Measurements from ENCODE around the gene MIOS.

Gene MIOS

DNA sequence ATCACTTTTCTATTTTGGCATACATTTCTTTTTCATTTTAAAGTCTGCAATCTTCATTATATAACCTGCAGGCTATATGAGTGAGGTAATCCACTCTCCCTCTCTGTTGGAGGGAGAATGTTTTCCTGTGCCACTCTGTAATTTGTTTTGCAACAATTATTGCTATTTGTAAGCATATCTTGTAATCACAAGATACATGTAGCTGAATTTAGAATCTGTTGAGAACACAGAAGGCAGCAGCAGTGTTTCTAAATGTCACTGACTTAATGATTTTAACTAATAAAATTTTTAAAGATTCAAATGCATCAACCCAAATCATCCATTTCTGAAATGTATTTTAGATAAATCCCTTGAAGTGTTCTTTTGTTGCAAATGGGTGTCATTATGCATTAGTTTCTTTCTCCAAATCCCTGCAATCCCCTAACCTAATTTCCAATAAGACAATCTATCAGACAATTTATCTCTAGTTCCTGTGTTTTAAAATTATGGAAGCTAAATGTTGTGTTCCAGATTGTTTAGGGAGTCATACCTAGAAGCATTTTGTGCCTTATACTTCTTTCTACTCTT lies 54.0 kb downstream of the MIOS start:
- Histone ChIP-seq H4K20me1 (ENCODE audit: insufficient read depth, low read length) (no peaks in the 10 kb centered on the region), H3K4me2 (ENCODE audit: low read length) (no peak overlapping the region), H3K27ac (ENCODE audit: low read depth, low read length, poor library complexity, severe bottlenecking) (no peak overlapping the region), H3K27me3 (ENCODE audit: insufficient read depth, low read length) (no peaks in the 10 kb centered on the region), H3K9ac (ENCODE audit: low read length) (no peak overlapping the region), H3K79me2 (ENCODE audit: insufficient read depth, low read length) (no peaks in the 10 kb centered on the region), H3K9me2 (ENCODE audit: low read depth, low read length) (no peaks in the 10 kb centered on the region), H3K4me1 (ENCODE audit: insufficient read depth, low read length, severe bottlenecking) (no peaks in the 10 kb centered on the region), H3K9me3 (ENCODE audit: low read length) (no peaks in the 10 kb centered on the region), H3K36me3 (ENCODE audit: insufficient read depth, low read length) (no peaks in the 10 kb centered on the region), H2AFZ (ENCODE audit: low read length) (no peak overlapping the region), H3K4me3 (ENCODE audit: low read depth, low read length, poor library complexity, severe bottlenecking) (no peak overlapping the region), H3F3A (ENCODE audit: insufficient read depth, low read length) (no peaks in the 10 kb centered on the region)
- no peak for TF ChIP-seq EZH2 (IDR thresholded peaks at IDR 0.05; ENCODE audit: borderline replicate concordance, low read length)
- TF ChIP-seq, protein P1, sequence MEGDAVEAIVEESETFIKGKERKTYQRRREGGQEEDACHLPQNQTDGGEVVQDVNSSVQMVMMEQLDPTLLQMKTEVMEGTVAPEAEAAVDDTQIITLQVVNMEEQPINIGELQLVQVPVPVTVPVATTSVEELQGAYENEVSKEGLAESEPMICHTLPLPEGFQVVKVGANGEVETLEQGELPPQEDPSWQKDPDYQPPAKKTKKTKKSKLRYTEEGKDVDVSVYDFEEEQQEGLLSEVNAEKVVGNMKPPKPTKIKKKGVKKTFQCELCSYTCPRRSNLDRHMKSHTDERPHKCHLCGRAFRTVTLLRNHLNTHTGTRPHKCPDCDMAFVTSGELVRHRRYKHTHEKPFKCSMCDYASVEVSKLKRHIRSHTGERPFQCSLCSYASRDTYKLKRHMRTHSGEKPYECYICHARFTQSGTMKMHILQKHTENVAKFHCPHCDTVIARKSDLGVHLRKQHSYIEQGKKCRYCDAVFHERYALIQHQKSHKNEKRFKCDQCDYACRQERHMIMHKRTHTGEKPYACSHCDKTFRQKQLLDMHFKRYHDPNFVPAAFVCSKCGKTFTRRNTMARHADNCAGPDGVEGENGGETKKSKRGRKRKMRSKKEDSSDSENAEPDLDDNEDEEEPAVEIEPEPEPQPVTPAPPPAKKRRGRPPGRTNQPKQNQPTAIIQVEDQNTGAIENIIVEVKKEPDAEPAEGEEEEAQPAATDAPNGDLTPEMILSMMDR (IDR thresholded peaks at IDR 0.05; ENCODE audit: low read length) = no peak

DNA sequence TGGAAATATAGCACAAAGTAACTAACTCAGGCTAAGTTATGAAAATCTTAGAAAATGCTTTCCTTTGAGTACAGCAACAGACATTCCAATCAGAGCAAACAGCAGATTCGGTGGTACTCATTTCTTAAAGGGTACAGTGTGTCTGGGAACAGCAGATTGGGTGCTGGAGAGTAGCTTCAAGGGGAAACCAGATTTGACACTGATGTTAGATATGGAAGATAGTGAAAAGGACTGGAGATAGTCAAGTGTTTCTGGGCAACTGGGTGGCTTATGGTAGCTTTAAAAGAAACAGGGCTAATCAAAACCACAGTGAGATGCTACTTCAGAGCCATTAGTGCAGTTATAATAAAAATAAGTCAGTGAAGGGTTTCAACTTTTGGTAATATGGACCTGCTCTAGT lies 61.8 kb downstream of the MIOS start:
- Histone ChIP-seq H3K4me3 (ENCODE audit: low read depth, low read length, poor library complexity, severe bottlenecking) (no peak overlapping the region), H4K20me1 (ENCODE audit: insufficient read depth, low read length) (no peaks in the 10 kb centered on the region), H3K79me2 (ENCODE audit: insufficient read depth, low read length) (no peaks in the 10 kb centered on the region), H3K27me3 (ENCODE audit: insufficient read depth, low read length) (no peaks in the 10 kb centered on the region), H3K36me3 (ENCODE audit: insufficient read depth, low read length) (no peaks in the 10 kb centered on the region), H3K4me2 (ENCODE audit: low read length) (no peak overlapping the region), H3F3A (ENCODE audit: insufficient read depth, low read length) (no peaks in the 10 kb centered on the region), H3K9me3 (ENCODE audit: low read length) (peaks cover 5% of the 10 kb centered on the region), H3K4me1 (ENCODE audit: insufficient read depth, low read length, severe bottlenecking) (no peaks in the 10 kb centered on the region), H3K9me2 (ENCODE audit: low read depth, low read length) (no peaks in the 10 kb centered on the region), H3K9ac (ENCODE audit: low read length) (no peak overlapping the region), H2AFZ (ENCODE audit: low read length) (no peak overlapping the region), H3K27ac (ENCODE audit: low read depth, low read length, poor library complexity, severe bottlenecking) (no peak overlapping the region)
- no peak for TF ChIP-seq EZH2 (IDR thresholded peaks at IDR 0.05; ENCODE audit: borderline replicate concordance, low read length)
- TF ChIP-seq, protein P1 (IDR thresholded peaks at IDR 0.05; ENCODE audit: low read length) = no peak

DNA sequence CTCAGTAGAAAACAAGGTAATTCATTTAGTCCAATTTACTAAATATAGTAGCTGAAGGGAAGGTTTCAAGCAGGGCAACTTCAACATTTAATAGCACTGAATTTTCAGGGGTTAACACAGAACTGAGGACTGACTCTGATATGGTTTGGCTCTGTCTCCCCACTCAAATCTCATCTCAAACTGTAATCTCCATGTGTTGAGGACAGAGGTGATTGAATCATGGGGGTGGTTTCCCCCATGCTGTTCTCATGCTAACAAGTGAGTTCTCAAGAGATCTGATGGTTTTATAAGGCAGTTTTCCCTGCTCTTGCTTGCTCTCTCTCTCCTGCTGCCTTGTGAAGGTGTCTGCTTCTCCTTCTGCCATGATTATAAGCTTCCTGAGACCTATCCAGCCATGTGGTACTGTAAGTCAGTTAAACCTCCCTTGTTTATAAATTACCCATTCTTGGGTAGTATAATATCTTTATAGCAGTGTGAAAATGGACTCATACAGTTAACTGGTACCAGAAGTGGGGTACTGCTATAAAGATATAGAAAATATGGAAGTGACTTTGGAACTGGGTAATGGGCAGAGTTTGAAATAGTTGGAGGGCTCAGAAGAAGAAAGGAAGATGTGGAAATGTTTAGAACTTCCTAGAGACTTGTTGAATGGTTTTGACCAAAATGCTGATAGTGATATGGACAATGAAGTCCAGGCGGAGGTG lies 64.1 kb downstream of the MIOS start:
- Histone ChIP-seq H2AFZ (ENCODE audit: low read length) (no peak overlapping the region), H3K79me2 (ENCODE audit: insufficient read depth, low read length) (no peaks in the 10 kb centered on the region), H4K20me1 (ENCODE audit: insufficient read depth, low read length) (no peaks in the 10 kb centered on the region), H3K4me2 (ENCODE audit: low read length) (no peak overlapping the region), H3K27ac (ENCODE audit: low read depth, low read length, poor library complexity, severe bottlenecking) (no peak overlapping the region), H3F3A (ENCODE audit: insufficient read depth, low read length) (no peaks in the 10 kb centered on the region), H3K4me1 (ENCODE audit: insufficient read depth, low read length, severe bottlenecking) (no peaks in the 10 kb centered on the region), H3K9ac (ENCODE audit: low read length) (no peak overlapping the region), H3K4me3 (ENCODE audit: low read depth, low read length, poor library complexity, severe bottlenecking) (no peak overlapping the region), H3K9me2 (ENCODE audit: low read depth, low read length) (no peaks in the 10 kb centered on the region), H3K36me3 (ENCODE audit: insufficient read depth, low read length) (peaks cover 3% of the 10 kb centered on the region; the same call in 1 of the 2 replicates), H3K9me3 (ENCODE audit: low read length) (peaks cover 5% of the 10 kb centered on the region), H3K27me3 (ENCODE audit: insufficient read depth, low read length) (no peaks in the 10 kb centered on the region)
- TF ChIP-seq, protein P1 (IDR thresholded peaks at IDR 0.05; ENCODE audit: low read length) = no peak
